Neural cell (in vitro differentiated cells): Measurements from ENCODE around the gene FUT7.

ENCODE experiments used
- EP300 ChIP-seq: fragments of 450-650 bp; conservative IDR thresholded peaks from 2 replicates; pipeline ENCODE4 v1.6.1; 2014; ENCODE audit warnings: antibody characterized with exemption, mild to moderate bottlenecking, moderate library complexity; ENCODE audit not compliant: poor library complexity, severe bottlenecking
- EZH2 ChIP-seq: fragments of 200-600, 300-800 bp; shearing (Covaris generic), sonication (generic); IDR thresholded peaks from 2 replicates; pipeline ENCODE4 v1.6.1; 2014; ENCODE audit warnings: antibody characterized with exemption, low read length, borderline replicate concordance, mild to moderate bottlenecking; ENCODE audit not compliant: insufficient read depth, poor library complexity, severe bottlenecking
- TF ChIP-seq, protein P1 (sequence below): fragments of 450-650 bp; IDR thresholded peaks from 2 replicates; pipeline ENCODE4 v1.5.1; 2014; ENCODE audit warnings: antibody characterized with exemption, mild to moderate bottlenecking, moderate library complexity; ENCODE audit not compliant: poor library complexity, severe bottlenecking

- TF ChIP-seq EZH2 (no peak), EP300 (no peak)
- TF ChIP-seq, protein P1, sequence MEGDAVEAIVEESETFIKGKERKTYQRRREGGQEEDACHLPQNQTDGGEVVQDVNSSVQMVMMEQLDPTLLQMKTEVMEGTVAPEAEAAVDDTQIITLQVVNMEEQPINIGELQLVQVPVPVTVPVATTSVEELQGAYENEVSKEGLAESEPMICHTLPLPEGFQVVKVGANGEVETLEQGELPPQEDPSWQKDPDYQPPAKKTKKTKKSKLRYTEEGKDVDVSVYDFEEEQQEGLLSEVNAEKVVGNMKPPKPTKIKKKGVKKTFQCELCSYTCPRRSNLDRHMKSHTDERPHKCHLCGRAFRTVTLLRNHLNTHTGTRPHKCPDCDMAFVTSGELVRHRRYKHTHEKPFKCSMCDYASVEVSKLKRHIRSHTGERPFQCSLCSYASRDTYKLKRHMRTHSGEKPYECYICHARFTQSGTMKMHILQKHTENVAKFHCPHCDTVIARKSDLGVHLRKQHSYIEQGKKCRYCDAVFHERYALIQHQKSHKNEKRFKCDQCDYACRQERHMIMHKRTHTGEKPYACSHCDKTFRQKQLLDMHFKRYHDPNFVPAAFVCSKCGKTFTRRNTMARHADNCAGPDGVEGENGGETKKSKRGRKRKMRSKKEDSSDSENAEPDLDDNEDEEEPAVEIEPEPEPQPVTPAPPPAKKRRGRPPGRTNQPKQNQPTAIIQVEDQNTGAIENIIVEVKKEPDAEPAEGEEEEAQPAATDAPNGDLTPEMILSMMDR, result no peak
These were observed 9.3 kb downstream of the FUT7 start for GRCh38 chr9:137022662-137023008.
